ENCODE results near the gene CDSN.
"Not testable (repeated sequence)": the region's sequence is repeated elsewhere in the genome, so short reads cannot be mapped to it uniquely, and the experiment has no call there.

CDSN gene

GRCh38 chr6:31083742-31084354, 36.4 kb downstream of the CDSN start:
- peak in 1 of 14 donors; percentile 9 for DNase-seq

GRCh38 chr6:31081872-31082271, 38.4 kb downstream of the CDSN start:
- no peak for DNase-seq

GRCh38 chr6:31079656-31080261, 40.5 kb downstream of the CDSN start:
- peak in 10 of 14 donors; percentile 25 to 62 (median 45) for DNase-seq

- DNase-seq = no peak
These were observed 43.6 kb downstream of the CDSN start for GRCh38 chr6:31076611-31077010.

- no peak for DNase-seq
These were observed 44.7 kb downstream of the CDSN start for GRCh38 chr6:31075528-31075927.

- DNase-seq = no peak
These were observed 45.8 kb downstream of the CDSN start for GRCh38 chr6:31074401-31074800.

GRCh38 chr6:31070711-31071197, 49.5 kb downstream of the CDSN start:
- DNase-seq = peak in 11 of 14 donors; percentile 22 to 66 (median 52)

- DNase-seq = peak in 13 of 14 donors; percentile 19 to 85 (median 70)
These were observed 51.4 kb downstream of the CDSN start for GRCh38 chr6:31068669-31069340.

- DNase-seq = peak in 6 of 14 donors; percentile 27 to 48 (median 44)
These were observed 52.2 kb downstream of the CDSN start for GRCh38 chr6:31067891-31068668.

GRCh38 chr6:31067028-31067427, 53.2 kb downstream of the CDSN start:
- DNase-seq = not testable (repeated sequence)

GRCh38 chr6:31065556-31065955, 54.7 kb downstream of the CDSN start:
- no peak for DNase-seq

All from C1 segment of cervical spinal cord (tissue), 14 donors.